Fibroblast of mammary gland (primary cell): ENCODE results near the gene SH2D2A.

Experiments used
- DNase-seq: peaks from one replicate; pipeline ENCODE4 v3.0.0-alpha.2; 2010; ENCODE audit warnings: low read depth
- H3K4me3 ChIP-seq: 2 replicates; pipeline ENCODE4 v1.5.1; 2011; ENCODE audit warnings: low read depth, mild to moderate bottlenecking, low read length, moderate library complexity; ENCODE audit not compliant: control insufficient read depth
- TF ChIP-seq, protein P1 (sequence below): conservative IDR thresholded peaks from 2 replicates; pipeline ENCODE4 v1.5.1; 2011; ENCODE audit warnings: low read depth, low read length, inconsistent platforms; ENCODE audit not compliant: control insufficient read depth, insufficient read depth

The SH2D2A gene

DNA sequence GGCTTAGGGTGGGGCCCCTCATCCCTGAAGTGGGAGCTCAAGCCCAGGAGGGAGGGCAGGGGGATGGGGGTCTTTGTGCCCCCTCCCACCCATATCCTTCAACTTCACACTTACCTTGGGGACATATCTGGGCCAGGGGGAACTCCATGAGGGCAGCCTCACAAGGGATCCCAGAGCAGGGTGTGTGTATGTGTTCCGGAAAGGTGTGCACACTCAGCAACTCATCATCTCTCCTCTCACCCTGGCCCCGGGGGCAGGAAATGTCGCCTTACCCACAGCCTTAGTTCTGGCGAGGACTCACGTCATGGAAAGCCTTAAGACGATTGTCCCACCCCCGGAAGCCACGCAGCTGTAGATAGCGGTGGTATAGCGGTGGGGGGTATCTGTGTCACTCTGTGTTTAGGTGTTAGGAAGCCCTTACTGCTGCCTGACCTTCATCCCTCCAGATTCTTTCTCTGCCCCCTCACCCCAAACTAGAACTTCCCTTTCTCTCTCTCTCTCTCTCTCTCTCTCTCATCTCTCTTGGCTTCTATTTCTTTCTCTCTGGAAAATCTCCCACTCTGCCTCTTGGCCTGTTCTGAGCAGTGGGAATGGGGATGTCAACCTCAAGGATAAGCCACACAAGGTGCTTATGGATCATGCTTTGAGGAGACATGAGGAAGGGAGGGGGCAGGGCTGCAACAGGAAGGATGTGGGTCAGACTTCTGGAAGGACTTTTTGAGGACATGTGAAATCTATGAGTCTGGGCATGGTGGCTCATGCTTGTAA lies at the start of gene SH2D2A:
Gene SH2D2A (minus strand): TSS at position 288 of the 768 bp plus-strand sequence. CDS start 140 bp downstream, at position 148.
- H3K4me3 ChIP-seq, result no peak within 1 kb of the TSS
- peak; percentile 43 for DNase-seq
- TF ChIP-seq, protein P1, sequence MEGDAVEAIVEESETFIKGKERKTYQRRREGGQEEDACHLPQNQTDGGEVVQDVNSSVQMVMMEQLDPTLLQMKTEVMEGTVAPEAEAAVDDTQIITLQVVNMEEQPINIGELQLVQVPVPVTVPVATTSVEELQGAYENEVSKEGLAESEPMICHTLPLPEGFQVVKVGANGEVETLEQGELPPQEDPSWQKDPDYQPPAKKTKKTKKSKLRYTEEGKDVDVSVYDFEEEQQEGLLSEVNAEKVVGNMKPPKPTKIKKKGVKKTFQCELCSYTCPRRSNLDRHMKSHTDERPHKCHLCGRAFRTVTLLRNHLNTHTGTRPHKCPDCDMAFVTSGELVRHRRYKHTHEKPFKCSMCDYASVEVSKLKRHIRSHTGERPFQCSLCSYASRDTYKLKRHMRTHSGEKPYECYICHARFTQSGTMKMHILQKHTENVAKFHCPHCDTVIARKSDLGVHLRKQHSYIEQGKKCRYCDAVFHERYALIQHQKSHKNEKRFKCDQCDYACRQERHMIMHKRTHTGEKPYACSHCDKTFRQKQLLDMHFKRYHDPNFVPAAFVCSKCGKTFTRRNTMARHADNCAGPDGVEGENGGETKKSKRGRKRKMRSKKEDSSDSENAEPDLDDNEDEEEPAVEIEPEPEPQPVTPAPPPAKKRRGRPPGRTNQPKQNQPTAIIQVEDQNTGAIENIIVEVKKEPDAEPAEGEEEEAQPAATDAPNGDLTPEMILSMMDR, result no peak

- no peak overlapping the region for H3K4me3 ChIP-seq
- TF ChIP-seq, protein P1, result no peak
- DNase-seq, result no peak
These were observed 49.2 kb upstream of the SH2D2A start for GRCh38 chr1:156865865-156866248.

DNA sequence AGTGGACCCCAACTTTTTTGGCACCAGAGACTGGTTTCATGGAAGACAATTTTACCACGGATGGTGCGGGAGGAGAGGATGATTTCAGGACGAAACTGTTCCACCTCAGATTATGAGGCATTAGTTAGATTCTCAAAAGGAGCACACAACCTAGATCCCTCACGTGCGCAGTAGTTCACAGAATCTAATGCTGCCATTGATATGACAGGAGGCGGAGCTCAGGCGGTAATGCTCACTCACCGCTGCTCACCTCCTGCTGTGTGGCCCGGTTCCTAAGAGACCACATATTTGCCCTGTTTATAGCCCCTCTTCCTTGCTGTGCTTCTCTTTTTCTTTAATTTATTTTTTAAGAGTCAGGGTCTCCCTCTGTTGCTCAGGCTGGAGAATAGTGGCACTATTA lies 48.6 kb upstream of the SH2D2A start:
- TF ChIP-seq, protein P1, result no peak
- no peak overlapping the region for H3K4me3 ChIP-seq
- DNase-seq, result no peak

- no peak overlapping the region for H3K4me3 ChIP-seq
- TF ChIP-seq, protein P1, result no peak
- no peak for DNase-seq
These were observed 48.1 kb upstream of the SH2D2A start for GRCh38 chr1:156864796-156865195.

- no peak for DNase-seq
- TF ChIP-seq, protein P1, result no peak
- no peak overlapping the region for H3K4me3 ChIP-seq
These were observed 47.0 kb upstream of the SH2D2A start for GRCh38 chr1:156863631-156864030.

DNA sequence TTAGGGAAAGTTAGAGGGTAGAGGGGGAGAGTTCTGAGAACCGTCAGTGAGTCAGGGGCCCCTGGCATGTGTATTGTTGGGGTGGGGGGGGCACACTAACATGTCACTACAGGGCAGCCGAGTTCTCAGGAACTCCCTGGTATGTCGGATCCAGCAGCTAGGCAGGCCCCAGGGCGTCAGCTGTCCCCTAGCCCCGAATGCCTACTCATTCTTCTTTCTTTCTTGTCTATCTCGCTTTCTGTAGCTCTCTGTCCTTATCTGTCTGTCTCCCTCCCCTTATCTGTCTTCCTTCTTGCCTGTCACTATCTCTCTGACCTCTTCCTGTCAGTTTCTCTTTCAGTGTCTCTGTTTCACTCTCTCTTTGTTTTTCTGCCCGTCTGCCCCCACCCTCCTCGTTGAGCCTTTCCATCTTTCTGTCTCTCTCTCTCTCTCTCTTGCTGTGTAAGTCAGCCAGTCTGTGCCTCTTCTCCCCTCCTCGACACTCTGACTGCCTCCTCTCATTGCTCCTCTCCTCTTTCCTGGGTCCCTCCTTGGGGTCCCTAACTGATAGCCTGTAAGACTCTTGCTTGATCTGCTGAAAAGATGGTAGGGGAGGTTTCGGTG lies 46.5 kb upstream of the SH2D2A start:
- TF ChIP-seq, protein P1, result no peak
- no peak for DNase-seq
- no peak overlapping the region for H3K4me3 ChIP-seq
